Ovary (tissue), 9 donors: ENCODE measurements around the gene SLC27A2. TPM values are rescaled to one million over a fixed set of nuclear protein-coding genes. Genes with fewer than 3 reads are reported as not detected.
"Not testable (repeated sequence)": the region's sequence is repeated elsewhere in the genome, so short reads cannot be mapped to it uniquely, and the experiment has no call there.

Source experiments
- DNase-seq, 5 donors: peaks; one replicate each; pipeline ENCODE4 v3.0.0-alpha.2; 2019 to 2020
- H3K27ac ChIP-seq, 2 donors: fragments of 200-600 bp; one replicate each; pipeline versions ENCODE4 v1.5.1 to v1.8.0; 2019 to 2022
- H3K27me3 ChIP-seq: fragments of 200-600 bp; one replicate; pipeline ENCODE4 v1.8.0; 2022
- H3K36me3 ChIP-seq: fragments of 200-600 bp; sonication (generic); one replicate; pipeline ENCODE4 v1.5.1; 2019
- H3K4me1 ChIP-seq: one replicate; pipeline ENCODE4 v1.8.1; 2013; ENCODE audit warnings: mild to moderate bottlenecking, moderate library complexity; ENCODE audit not compliant: insufficient read depth
- H3K4me3 ChIP-seq: fragments of 200-600 bp; sonication (generic); one replicate; pipeline ENCODE4 v1.5.1; 2017
- H3K9me3 ChIP-seq, 2 donors: fragments of 200-600 bp in 1 of 2; sonication (generic) in 1 of 2; one replicate each; pipeline versions ENCODE4 v1.5.1 to v1.8.1; 2013 to 2019; ENCODE audit warnings: mild to moderate bottlenecking in 1 of 2, moderate library complexity in 1 of 2
- EP300 ChIP-seq: sonication (generic); formaldehyde crosslinking; IDR thresholded peaks from one replicate; pipeline ENCODE4 v1.6.1; 2017; ENCODE audit warnings: antibody characterized with exemption
- POLR2A ChIP-seq: fragments of 450-650 bp; IDR thresholded peaks from one replicate; pipeline ENCODE4 v1.6.1; 2017; ENCODE audit warnings: antibody characterized with exemption, mild to moderate bottlenecking, moderate library complexity
- WGBS, 3 donors: extraction: QIAGEN DNeasy Blood & Tissue Kit in 1 of 3; methylation state at CpG; one replicate each; pipeline versions ENCODE4 v1.1.5 to v1.1.7; 2013 to 2017; 5-methylcytosine and 5-hydroxymethylcytosine counted together
- intact Hi-C, 4 donors: fragments of 100-400 bp; cut with DNase I; formaldehyde crosslinking; loops; one replicate each; pipeline versions ENCODE4 v1.11.0 to v1.15.1; 2022 to 2023
- polyA plus RNA-seq, 2 donors: library from polyadenylated mRNA; stranded (reverse); fragments of 200-250 nt in 1 of 2; fragments of 350-450 nt in 1 of 2; fragmentation: Illumina TruSeq in 1 of 2; extraction: RNeasy Lipid Tissue Mini Kit (QIAGEN cat#74804) in 1 of 2; gene quantifications; one replicate each; pipeline ENCODE4 v1.2.3, GENCODE V29; 2013 to 2014
- total RNA-seq, 7 donors: library from RNA; depleted of rRNA in 2 of 7; stranded (reverse); fragments of >200 nt in 2 of 7; fragmentation: NEBNext Ultra II Directional in 3 of 7; extraction: Animal tissue kit (Norgen Biotek cat#: 25700) in 3 of 7; gene quantifications; one replicate each; pipeline versions ENCODE4 v1.1.0 to v1.2.4, GENCODE V29; 2016 to 2023
- TF ChIP-seq, protein P1 (sequence below), 3 donors: fragments of 450-650 bp in 2 of 3; fragments of 200-600 bp in 1 of 3; IDR thresholded peaks; one replicate each; pipeline versions ENCODE4 v1.5.1 to v1.8.0; 2016 to 2022; ENCODE audit warnings: antibody characterized with exemption in 3 of 3, mild to moderate bottlenecking in 1 of 3
- donor health status: DM: no; HTN: no; CAD: no; lungs with moderate emphysema.
- donor health status: DM: no; HTN: no; CAD: no.
- donor health status: Bipolar disorder and iron deficiency.
- donor health status: DM: yes; HTN: yes; CAD: no.
- donor health status: DM: no; HTN: no; CAD: no.
- donor health status: DM: yes; HTN: yes; CAD: no.

The SLC27A2 gene
- total and polyA plus RNA-seq, 9 donors, result 0.10 to 4.7 (median 0.47) TPM; not detected in 2

- TF ChIP-seq POLR2A, result no peak
- no peak for TF ChIP-seq EP300
- TF ChIP-seq, protein P1, sequence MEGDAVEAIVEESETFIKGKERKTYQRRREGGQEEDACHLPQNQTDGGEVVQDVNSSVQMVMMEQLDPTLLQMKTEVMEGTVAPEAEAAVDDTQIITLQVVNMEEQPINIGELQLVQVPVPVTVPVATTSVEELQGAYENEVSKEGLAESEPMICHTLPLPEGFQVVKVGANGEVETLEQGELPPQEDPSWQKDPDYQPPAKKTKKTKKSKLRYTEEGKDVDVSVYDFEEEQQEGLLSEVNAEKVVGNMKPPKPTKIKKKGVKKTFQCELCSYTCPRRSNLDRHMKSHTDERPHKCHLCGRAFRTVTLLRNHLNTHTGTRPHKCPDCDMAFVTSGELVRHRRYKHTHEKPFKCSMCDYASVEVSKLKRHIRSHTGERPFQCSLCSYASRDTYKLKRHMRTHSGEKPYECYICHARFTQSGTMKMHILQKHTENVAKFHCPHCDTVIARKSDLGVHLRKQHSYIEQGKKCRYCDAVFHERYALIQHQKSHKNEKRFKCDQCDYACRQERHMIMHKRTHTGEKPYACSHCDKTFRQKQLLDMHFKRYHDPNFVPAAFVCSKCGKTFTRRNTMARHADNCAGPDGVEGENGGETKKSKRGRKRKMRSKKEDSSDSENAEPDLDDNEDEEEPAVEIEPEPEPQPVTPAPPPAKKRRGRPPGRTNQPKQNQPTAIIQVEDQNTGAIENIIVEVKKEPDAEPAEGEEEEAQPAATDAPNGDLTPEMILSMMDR (IDR thresholded peaks at IDR 0.05), result no peak
- Histone ChIP-seq H3K27me3 (no peaks in the 10 kb centered on the region), H3K27ac (no peak overlapping the region), H3K36me3 (no peaks in the 10 kb centered on the region), H3K4me3 (no peak overlapping the region), H3K9me3 (no peaks in the 10 kb centered on the region), H3K4me1 (no peaks in the 10 kb centered on the region)
- WGBS, 3 donors, result 77 to 82% (median 78%) methylated on average over 10 of the region's 10 CpGs
- intact Hi-C loops, result no loop called here
- DNase-seq, result no peak
Measured at GRCh38 chr15:50168783-50169411, 13.1 kb upstream of the SLC27A2 start.

- H3K27ac ChIP-seq, intact Hi-C loops, H3K27me3 ChIP-seq, H3K4me1 ChIP-seq, H3K9me3 ChIP-seq, DNase-seq, H3K36me3 ChIP-seq, H3K4me3 ChIP-seq: not testable (repeated sequence)
- WGBS, 3 donors, result 92 to 94% (median 92%) methylated on average over 19 to 35 of the region's 35 CpGs
Measured at GRCh38 chr15:50172360-50172895, 9.6 kb upstream of the SLC27A2 start.

- no peak overlapping the region for H3K27ac ChIP-seq
- intact Hi-C loops, result no loop called here
Measured at GRCh38 chr15:50176869-50177268, 5.1 kb upstream of the SLC27A2 start.

GRCh38 chr15:50180091-50180490, 1.9 kb upstream of the SLC27A2 start:
- TF ChIP-seq, protein P1 (IDR thresholded peaks at IDR 0.05), result no peak
- TF ChIP-seq EP300, result no peak
- TF ChIP-seq POLR2A, result no peak
- no peaks in the 10 kb centered on the region for H3K27me3 ChIP-seq
- intact Hi-C loops, result no loop called here
- DNase-seq, result no peak
- H3K9me3 ChIP-seq, result no peaks in the 10 kb centered on the region
- WGBS, 3 donors, result 84 to 89% (median 86%) methylated on average over 3 of the region's 3 CpGs
- H3K27ac ChIP-seq, result no peak overlapping the region
- H3K4me3 ChIP-seq, result no peak overlapping the region
- H3K4me1 ChIP-seq, result peaks cover 4% of the 10 kb centered on the region
- no peaks in the 10 kb centered on the region for H3K36me3 ChIP-seq

More at GRCh38 chr15:50176869-50177268, 5.1 kb upstream of the SLC27A2 start:
- no peaks in the 10 kb centered on the region for H3K27me3 ChIP-seq
- no peaks in the 10 kb centered on the region for H3K36me3 ChIP-seq
- H3K4me3 ChIP-seq, result no peak overlapping the region
- no peaks in the 10 kb centered on the region for H3K9me3 ChIP-seq
- DNase-seq, result no peak
- peaks cover 1% of the 10 kb centered on the region for H3K4me1 ChIP-seq
- TF ChIP-seq EP300, result no peak
- TF ChIP-seq, protein P1 (IDR thresholded peaks at IDR 0.05), result no peak
- no peak for TF ChIP-seq POLR2A

GRCh38 chr15:50180582-50180981, 1.4 kb upstream of the SLC27A2 start:
- Histone ChIP-seq H3K4me3 (no peak overlapping the region), H3K4me1 (peaks cover 4% of the 10 kb centered on the region), H3K9me3 (no peaks in the 10 kb centered on the region), H3K27me3 (no peaks in the 10 kb centered on the region), H3K36me3 (no peaks in the 10 kb centered on the region), H3K27ac (no peak overlapping the region)
- DNase-seq, result no peak
- WGBS, 3 donors, result 75 to 81% (median 79%) methylated on average over 7 of the region's 7 CpGs
- TF ChIP-seq POLR2A (no peak), EP300 (no peak)
- TF ChIP-seq, protein P1 (IDR thresholded peaks at IDR 0.05), result no peak
- intact Hi-C loops, result no loop called here
